ENCODE data around the gene CARD19. TPM values are rescaled to one million over a fixed set of nuclear protein-coding genes. Genes with fewer than 3 reads are reported as not detected.

CARD19 gene
- total and polyA plus RNA-seq, 4 donors: 31.1 to 70.7 (median 48.5) TPM

DNA sequence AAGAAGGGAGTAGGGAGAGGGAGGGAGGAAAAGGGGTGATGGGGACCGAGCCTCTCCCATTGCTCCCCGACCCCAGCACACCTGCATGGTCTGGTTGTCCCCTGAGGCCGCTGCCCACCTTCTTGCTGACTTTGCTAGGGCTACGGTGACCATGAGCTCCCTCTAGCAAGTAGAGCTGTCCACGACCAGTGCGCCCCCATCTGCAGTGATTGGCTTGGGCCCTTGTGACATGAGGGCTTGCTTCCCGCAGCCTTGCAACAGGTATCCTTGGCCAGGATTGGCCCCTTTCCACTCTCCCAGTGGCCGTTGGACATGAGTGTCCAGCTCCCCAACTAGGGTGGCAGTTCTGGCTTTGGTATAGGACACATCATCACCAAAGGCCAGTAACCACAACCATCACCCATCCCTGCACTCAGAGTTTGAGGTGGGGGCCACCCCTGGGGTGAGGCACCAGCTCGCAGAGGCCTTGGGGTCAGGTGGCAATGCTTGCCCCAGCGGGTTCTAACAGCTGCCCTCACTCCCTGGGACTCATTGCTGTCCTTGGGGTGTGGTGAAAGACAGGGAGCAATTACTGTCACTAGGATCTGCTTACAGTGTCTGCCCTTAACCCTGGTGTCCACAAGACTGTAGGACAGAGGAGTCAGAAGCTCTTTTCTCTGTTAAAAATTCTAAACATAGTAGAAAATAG lies 55.2 kb downstream of the CARD19 start:
- Histone ChIP-seq H3K36me3 (ENCODE audit: control insufficient read depth in 4 of 4, insufficient read depth in 4 of 4, low read length in 4 of 4) (no peaks in the 10 kb centered on the region), H3K9ac (ENCODE audit: insufficient read depth in 1 of 2, low read length in 2 of 2) (no peak overlapping the region), H3K27ac (ENCODE audit: low read depth in 1 of 2, low read length in 1 of 2) (no peak overlapping the region), H3K4me1 (ENCODE audit: control insufficient read depth in 5 of 5, insufficient read depth in 5 of 5, low read length in 5 of 5) (peaks cover 0 to 5% (median 0%) of the 10 kb centered on the region in 5 donors), H3K9me3 (ENCODE audit: control insufficient read depth in 4 of 4, insufficient read depth in 3 of 4, low read length in 3 of 4) (peaks cover 0 to 2% (median 0%) of the 10 kb centered on the region in 4 donors), H3K27me3 (ENCODE audit: control insufficient read depth in 3 of 3, insufficient read depth in 3 of 3, low read length in 2 of 3) (no peaks in the 10 kb centered on the region), H3K4me3 (no peak overlapping the region)
- TF ChIP-seq, protein P1, sequence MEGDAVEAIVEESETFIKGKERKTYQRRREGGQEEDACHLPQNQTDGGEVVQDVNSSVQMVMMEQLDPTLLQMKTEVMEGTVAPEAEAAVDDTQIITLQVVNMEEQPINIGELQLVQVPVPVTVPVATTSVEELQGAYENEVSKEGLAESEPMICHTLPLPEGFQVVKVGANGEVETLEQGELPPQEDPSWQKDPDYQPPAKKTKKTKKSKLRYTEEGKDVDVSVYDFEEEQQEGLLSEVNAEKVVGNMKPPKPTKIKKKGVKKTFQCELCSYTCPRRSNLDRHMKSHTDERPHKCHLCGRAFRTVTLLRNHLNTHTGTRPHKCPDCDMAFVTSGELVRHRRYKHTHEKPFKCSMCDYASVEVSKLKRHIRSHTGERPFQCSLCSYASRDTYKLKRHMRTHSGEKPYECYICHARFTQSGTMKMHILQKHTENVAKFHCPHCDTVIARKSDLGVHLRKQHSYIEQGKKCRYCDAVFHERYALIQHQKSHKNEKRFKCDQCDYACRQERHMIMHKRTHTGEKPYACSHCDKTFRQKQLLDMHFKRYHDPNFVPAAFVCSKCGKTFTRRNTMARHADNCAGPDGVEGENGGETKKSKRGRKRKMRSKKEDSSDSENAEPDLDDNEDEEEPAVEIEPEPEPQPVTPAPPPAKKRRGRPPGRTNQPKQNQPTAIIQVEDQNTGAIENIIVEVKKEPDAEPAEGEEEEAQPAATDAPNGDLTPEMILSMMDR (IDR thresholded peaks at IDR 0.05; ENCODE audit: control extremely low read depth, extremely low read depth): no peak
- DNase-seq (no peak), ATAC-seq (ENCODE audit: insufficient read depth, low FRiP score) (no peak)
- WGBS, 2 donors: 90 to 93% methylated on average over 10 of the region's 10 CpGs

DNA sequence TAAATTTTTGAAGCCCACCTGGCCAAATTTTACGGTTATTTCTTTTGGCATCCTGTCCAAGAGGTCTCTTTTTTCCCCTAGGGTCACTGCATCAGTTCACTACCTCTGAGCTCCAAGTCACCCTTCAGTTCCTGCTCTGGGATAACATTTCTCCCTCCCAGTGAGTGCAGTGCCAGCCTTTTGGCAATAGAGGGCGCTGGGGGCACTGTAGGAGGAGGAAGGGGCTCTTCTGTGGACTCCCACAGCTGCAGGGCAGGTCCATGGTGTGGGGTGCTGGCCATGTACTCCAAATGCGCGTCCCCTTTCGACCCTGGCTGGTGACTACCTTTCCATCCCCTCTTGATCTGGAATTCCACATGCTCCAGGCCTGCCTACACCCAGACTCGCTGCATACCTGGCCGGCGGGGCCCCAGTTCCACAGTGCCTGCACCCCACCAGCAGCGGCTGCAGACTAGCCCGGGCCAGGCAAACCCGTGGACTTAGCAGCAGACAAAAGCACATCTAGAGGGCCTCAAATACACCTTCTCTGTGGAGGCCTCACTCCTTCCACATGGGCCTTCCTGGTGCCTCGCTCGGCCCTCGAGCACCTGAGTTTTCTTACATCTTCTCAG lies 58.4 kb downstream of the CARD19 start:
- no peak overlapping the region for H3K4me3 ChIP-seq
- peak in 1 of 3 donors; percentile 39 for DNase-seq

DNA sequence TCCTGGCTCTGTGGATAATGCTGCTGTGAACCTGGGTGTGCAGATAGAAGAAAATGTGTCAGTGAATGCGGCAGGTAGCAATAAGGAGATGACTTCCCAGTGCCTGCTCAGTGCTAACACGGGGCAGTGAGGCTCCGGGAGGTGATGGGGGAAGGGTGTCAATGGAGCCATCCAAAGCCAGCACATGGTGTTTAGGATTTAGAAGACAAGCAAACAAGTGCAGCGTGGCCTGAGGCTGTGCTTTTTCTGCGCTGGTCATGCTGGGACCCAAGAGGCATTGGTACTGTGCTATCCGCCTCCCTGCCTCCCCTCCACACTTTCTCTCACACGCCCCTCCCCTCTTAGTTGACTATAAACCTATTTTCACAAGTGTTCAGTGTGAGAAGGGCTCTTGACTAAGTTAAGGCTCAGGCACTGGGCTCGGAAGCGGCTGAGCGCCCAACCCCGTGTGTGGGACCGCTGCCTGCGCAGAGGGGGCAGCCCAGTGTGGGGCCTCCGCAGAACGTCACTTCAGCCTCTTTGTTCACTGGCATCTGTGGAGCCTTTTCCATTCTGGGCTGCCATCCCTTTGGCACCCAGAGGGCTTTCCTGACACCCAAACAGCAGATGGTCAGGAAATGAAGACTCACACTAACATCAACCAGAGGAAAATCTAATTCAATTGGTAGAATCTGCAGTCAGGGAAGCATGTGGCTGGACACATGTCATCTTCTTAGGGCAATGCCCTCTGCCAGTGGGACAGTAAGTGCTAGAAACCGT lies 59.9 kb downstream of the CARD19 start:
- no peak overlapping the region for H3K27ac ChIP-seq (ENCODE audit: low read depth in 1 of 2, low read length in 1 of 2)
- 76 to 92% methylated on average over 16 of the region's 16 CpGs for WGBS, 2 donors
- no peaks in the 10 kb centered on the region for H3K27me3 ChIP-seq (ENCODE audit: control insufficient read depth in 3 of 3, insufficient read depth in 3 of 3, low read length in 2 of 3)
- ATAC-seq (ENCODE audit: insufficient read depth, low FRiP score) (no peak), DNase-seq (peak in 2 of 3 donors; percentile 32 to 44)
- TF ChIP-seq, protein P1 (IDR thresholded peaks at IDR 0.05; ENCODE audit: control extremely low read depth, extremely low read depth): no peak
- no peaks in the 10 kb centered on the region for H3K9me3 ChIP-seq (ENCODE audit: control insufficient read depth in 4 of 4, insufficient read depth in 3 of 4, low read length in 3 of 4)
- H3K9ac ChIP-seq (ENCODE audit: insufficient read depth in 1 of 2, low read length in 2 of 2): no peak overlapping the region
- H3K36me3 ChIP-seq (ENCODE audit: control insufficient read depth in 4 of 4, insufficient read depth in 4 of 4, low read length in 4 of 4): no peaks in the 10 kb centered on the region
- no peak overlapping the region for H3K4me3 ChIP-seq
- peaks cover 0 to 9% (median 3%) of the 10 kb centered on the region in 5 donors for H3K4me1 ChIP-seq (ENCODE audit: control insufficient read depth in 5 of 5, insufficient read depth in 5 of 5, low read length in 5 of 5)

More for the DNA sequence above, 58.4 kb downstream of the CARD19 start:
- H3K4me1 ChIP-seq (ENCODE audit: control insufficient read depth in 5 of 5, insufficient read depth in 5 of 5, low read length in 5 of 5): peaks cover 0 to 5% (median 0%) of the 10 kb centered on the region in 5 donors
- no peaks in the 10 kb centered on the region for H3K27me3 ChIP-seq (ENCODE audit: control insufficient read depth in 3 of 3, insufficient read depth in 3 of 3, low read length in 2 of 3)
- no peaks in the 10 kb centered on the region for H3K9me3 ChIP-seq (ENCODE audit: control insufficient read depth in 4 of 4, insufficient read depth in 3 of 4, low read length in 3 of 4)
- WGBS, 2 donors: 81 to 82% methylated on average over 14 of the region's 14 CpGs
- TF ChIP-seq, protein P1 (IDR thresholded peaks at IDR 0.05; ENCODE audit: control extremely low read depth, extremely low read depth): peak; percentile 11
- no peak for ATAC-seq (ENCODE audit: insufficient read depth, low FRiP score)
- no peak overlapping the region for H3K9ac ChIP-seq (ENCODE audit: insufficient read depth in 1 of 2, low read length in 2 of 2)
- no peaks in the 10 kb centered on the region for H3K36me3 ChIP-seq (ENCODE audit: control insufficient read depth in 4 of 4, insufficient read depth in 4 of 4, low read length in 4 of 4)
- H3K27ac ChIP-seq (ENCODE audit: low read depth in 1 of 2, low read length in 1 of 2): no peak overlapping the region

Data from lung (tissue), 12 donors.